Neural cell (in vitro differentiated cells): Measurements from ENCODE around the gene FGF14.

Experiments
- CTCF ChIP-seq: fragments of 450-650 bp; IDR thresholded peaks from 2 replicates; pipeline ENCODE4 v1.5.1; 2014; ENCODE audit warnings: antibody characterized with exemption, mild to moderate bottlenecking, moderate library complexity; ENCODE audit not compliant: poor library complexity, severe bottlenecking
- EZH2 ChIP-seq: fragments of 200-600, 300-800 bp; shearing (Covaris generic), sonication (generic); IDR thresholded peaks from 2 replicates; pipeline ENCODE4 v1.6.1; 2014; ENCODE audit warnings: antibody characterized with exemption, low read length, borderline replicate concordance, mild to moderate bottlenecking; ENCODE audit not compliant: insufficient read depth, poor library complexity, severe bottlenecking
- POLR2AphosphoS5 ChIP-seq: IDR thresholded peaks from 2 replicates; pipeline ENCODE4 v1.6.1; 2012
- REST ChIP-seq: IDR thresholded peaks from 2 replicates; pipeline ENCODE4 v1.6.1; 2012; ENCODE audit warnings: borderline replicate concordance

GRCh38 chr13:102395174-102395573, 6.7 kb downstream of the FGF14 start:
- no peak for TF ChIP-seq CTCF
- TF ChIP-seq EZH2 = no peak
- no peak for TF ChIP-seq POLR2AphosphoS5
- no peak for TF ChIP-seq REST
